ENCODE data around the gene HBZ.
"Not testable (repeated sequence)": the region's sequence is repeated elsewhere in the genome, so short reads cannot be mapped to it uniquely, and the experiment has no call there.

The HBZ gene

DNA sequence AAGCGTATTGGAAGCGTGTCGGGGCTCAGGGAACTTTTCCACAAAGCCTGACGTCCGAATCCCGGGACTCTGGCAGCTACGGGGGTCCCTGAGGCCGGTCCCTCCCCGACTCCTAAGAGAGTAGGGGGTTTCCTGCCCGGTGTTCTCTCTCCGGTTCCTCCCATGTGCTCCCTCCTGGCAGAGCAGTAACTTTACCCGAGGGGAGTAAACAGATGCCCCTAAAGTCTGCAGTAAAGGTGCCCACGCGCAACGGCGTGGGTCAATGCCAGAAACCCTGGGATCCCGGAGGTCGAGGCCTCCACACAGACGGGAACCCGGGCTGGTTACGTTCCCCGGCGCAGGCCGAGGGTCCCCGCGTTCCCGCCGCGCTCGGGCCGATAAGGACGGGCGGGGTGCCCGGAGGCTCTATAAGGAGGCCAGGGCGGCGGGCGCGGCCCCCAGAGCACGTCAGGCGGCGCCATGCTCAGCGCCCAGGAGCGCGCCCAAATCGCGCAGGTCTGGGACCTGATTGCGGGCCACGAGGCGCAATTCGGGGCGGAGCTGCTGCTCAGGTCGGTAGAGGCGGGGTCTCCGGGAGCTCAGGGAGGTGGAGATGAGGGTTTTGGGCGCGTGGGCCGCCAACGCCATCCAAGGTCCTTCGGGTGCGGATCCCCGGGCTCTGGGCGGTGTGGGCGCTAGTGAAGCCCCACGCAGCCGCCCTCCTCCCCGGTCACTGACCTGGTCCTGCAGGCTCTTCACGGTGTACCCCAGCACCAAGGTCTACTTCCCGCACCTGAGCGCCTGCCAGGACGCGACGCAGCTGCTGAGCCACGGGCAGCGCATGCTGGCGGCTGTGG is 13.3 kb downstream of the HBZ start, which contains the start of gene HBM:
Gene HBM, plus strand, starts transcription at position 440 of the 836 bp plus-strand sequence. Its CDS starts 20 bp downstream, at position 460.
- peak in 1 of 2 donors; percentile 27 for DNase-seq

GRCh38 chr16:166375-167121 is 14.1 kb downstream of the HBZ start:
- no peak for DNase-seq

GRCh38 chr16:167122-167690 is 14.8 kb downstream of the HBZ start:
- DNase-seq: no peak

- no peak for DNase-seq
Observed at GRCh38 chr16:168424-168823, 16.0 kb downstream of the HBZ start.

- no peak for DNase-seq
Observed at GRCh38 chr16:169014-169413, 16.6 kb downstream of the HBZ start.

GRCh38 chr16:170088-170507 is 17.7 kb downstream of the HBZ start:
- DNase-seq: not testable (repeated sequence)

GRCh38 chr16:170788-171187 is 18.3 kb downstream of the HBZ start:
- no peak for DNase-seq

GRCh38 chr16:172374-172941 is 20.0 kb downstream of the HBZ start, which contains the start of gene HBA2:
Gene HBA2, plus strand, starts transcription at chr16:172876. Its CDS starts 37 bp downstream, at chr16:172913.
- DNase-seq: not testable (repeated sequence)

- not testable (repeated sequence) for DNase-seq
Observed at GRCh38 chr16:173211-173854, 20.9 kb downstream of the HBZ start.

DNA sequence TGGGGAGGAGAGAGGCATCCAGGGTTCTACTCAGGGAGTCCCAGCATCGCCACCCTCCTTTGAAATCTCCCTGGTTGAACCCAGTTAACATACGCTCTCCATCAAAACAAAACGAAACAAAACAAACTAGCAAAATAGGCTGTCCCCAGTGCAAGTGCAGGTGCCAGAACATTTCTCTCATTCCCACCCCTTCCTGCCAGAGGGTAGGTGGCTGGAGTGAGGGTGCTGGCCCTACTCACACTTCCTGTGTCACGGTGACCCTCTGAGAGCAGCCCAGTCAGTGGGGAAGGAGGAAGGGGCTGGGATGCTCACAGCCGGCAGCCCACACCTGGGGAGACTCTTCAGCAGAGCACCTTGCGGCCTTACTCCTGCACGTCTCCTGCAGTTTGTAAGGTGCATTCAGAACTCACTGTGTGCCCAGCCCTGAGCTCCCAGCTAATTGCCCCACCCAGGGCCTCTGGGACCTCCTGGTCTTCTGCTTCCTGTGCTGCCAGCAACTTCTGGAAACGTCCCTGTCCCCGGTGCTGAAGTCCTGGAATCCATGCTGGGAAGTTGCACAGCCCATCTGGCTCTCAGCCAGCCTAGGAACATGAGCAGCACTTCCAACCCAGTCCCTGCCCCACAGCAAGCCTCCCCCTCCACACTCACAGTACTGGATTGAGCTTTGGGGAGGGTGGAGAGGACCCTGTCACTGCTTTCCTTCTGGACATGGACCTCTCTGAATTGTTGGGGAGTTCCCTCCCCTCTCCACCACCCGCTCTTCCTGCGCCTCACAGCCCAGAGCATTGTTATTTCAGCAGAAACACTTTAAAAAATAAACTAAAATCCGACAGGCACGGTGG is 21.7 kb downstream of the HBZ start:
- not testable (repeated sequence) for DNase-seq

GRCh38 chr16:175011-175949 is 22.8 kb downstream of the HBZ start:
- no peak for DNase-seq

DNA sequence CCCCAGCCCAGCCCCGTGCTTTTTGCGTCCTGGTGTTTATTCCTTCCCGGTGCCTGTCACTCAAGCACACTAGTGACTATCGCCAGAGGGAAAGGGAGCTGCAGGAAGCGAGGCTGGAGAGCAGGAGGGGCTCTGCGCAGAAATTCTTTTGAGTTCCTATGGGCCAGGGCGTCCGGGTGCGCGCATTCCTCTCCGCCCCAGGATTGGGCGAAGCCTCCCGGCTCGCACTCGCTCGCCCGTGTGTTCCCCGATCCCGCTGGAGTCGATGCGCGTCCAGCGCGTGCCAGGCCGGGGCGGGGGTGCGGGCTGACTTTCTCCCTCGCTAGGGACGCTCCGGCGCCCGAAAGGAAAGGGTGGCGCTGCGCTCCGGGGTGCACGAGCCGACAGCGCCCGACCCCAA is 23.6 kb downstream of the HBZ start:
- DNase-seq: not testable (repeated sequence)

DNA sequence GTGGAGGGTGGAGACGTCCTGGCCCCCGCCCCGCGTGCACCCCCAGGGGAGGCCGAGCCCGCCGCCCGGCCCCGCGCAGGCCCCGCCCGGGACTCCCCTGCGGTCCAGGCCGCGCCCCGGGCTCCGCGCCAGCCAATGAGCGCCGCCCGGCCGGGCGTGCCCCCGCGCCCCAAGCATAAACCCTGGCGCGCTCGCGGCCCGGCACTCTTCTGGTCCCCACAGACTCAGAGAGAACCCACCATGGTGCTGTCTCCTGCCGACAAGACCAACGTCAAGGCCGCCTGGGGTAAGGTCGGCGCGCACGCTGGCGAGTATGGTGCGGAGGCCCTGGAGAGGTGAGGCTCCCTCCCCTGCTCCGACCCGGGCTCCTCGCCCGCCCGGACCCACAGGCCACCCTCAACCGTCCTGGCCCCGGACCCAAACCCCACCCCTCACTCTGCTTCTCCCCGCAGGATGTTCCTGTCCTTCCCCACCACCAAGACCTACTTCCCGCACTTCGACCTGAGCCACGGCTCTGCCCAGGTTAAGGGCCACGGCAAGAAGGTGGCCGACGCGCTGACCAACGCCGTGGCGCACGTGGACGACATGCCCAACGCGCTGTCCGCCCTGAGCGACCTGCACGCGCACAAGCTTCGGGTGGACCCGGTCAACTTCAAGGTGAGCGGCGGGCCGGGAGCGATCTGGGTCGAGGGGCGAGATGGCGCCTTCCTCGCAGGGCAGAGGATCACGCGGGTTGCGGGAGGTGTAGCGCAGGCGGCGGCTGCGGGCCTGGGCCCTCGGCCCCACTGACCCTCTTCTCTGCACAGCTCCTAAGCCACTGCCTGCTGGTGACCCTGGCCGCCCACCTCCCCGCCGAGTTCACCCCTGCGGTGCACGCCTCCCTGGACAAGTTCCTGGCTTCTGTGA is 24.3 kb downstream of the HBZ start, which contains the start of gene HBA1:
Gene HBA1, plus strand, starts transcription at position 204 of the 906 bp plus-strand sequence. Its CDS starts 37 bp downstream, at position 241.
- not testable (repeated sequence) for DNase-seq

DNA sequence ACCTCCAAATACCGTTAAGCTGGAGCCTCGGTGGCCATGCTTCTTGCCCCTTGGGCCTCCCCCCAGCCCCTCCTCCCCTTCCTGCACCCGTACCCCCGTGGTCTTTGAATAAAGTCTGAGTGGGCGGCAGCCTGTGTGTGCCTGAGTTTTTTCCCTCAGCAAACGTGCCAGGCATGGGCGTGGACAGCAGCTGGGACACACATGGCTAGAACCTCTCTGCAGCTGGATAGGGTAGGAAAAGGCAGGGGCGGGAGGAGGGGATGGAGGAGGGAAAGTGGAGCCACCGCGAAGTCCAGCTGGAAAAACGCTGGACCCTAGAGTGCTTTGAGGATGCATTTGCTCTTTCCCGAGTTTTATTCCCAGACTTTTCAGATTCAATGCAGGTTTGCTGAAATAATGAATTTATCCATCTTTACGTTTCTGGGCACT is 25.0 kb downstream of the HBZ start:
- DNase-seq: no peak

DNA sequence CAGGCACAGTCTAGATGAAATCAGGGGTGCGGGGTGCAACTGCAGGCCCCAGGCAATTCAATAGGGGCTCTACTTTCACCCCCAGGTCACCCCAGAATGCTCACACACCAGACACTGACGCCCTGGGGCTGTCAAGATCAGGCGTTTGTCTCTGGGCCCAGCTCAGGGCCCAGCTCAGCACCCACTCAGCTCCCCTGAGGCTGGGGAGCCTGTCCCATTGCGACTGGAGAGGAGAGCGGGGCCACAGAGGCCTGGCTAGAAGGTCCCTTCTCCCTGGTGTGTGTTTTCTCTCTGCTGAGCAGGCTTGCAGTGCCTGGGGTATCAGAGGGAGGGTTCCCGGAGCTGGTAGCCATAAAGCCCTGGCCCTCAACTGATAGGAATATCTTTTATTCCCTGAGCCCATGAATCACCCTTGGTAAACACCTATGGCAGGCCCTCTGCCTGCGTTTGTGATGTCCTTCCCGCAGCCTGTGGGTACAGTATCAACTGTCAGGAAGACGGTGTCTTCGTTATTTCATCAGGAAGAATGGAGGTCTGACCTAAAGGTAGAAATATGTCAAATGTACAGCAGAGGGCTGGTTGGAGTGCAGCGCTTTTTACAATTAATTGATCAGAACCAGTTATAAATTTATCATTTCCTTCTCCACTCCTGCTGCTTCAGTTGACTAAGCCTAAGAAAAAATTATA is 25.7 kb downstream of the HBZ start:
- DNase-seq: no peak

DNA sequence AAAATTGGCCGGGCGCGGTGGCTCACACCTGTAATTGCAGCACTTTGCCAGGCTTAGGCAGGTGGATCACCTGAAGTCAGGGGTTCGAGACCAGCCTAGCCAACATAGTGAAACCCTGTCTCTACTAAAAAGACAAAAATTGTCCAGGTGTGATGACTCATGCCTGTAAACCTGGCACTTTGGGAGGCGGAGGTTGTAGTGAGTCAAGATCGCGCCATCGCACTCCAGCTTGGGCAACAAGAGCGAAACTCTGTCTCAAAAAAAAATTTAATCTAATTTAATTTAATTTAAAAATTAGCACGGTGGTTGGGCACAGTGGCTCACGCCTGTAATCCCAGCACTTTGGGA is 26.2 kb downstream of the HBZ start:
- no peak for DNase-seq

DNA sequence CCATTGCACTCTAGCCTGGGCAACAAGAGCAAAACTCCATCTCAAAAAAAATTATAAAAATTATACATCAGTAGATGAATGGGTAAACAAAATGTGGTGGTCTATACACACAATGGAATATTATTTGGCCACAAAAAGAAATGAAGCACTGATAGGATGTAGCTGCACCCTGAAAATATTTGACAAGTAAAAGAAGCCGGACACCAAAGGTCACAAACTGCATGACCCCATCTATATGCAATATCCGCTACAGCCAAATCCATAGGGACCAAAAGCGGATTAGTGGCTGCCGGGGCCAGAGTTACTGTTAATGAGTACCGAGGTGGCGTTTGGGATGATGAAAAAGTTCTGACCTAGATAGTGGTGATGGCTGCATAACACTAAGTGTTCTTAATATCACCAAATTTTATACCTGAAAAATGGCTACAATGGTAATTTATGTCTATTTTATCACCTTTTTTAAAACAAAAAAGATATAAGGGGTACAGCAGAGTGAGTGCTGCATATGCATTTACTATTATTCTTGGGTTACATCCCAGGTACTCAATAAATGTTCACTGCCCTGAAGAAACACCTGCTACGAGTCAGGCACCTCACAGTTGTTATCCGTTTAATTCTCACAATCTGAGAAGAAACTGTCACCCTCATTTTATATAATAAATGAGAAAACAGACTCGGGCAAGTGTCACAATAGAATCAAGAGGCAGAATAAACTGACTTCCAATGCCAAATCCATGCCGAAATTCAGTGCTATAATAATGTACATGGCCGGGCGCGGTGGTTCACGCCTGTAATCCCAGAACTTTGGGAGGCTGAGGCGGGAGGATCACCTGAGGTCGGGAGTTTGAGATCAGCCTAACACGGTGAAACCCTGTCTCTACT is 27.0 kb downstream of the HBZ start:
- DNase-seq: no peak

Data from activated CD4-positive, alpha-beta T cell treated with anti-CD3 and anti-CD28 coated beads for 4 hours (primary cell).